ENCODE measurements around the gene CHST9.

The CHST9 gene

GRCh38 chr18:27040796-27041195 lies 144.3 kb downstream of the CHST9 start:
- Histone ChIP-seq H3K9me2 (ENCODE audit: low read depth, low read length) (no peaks in the 10 kb centered on the region), H4K20me1 (ENCODE audit: insufficient read depth, low read length) (no peaks in the 10 kb centered on the region), H3K27ac (ENCODE audit: low read depth, low read length, poor library complexity, severe bottlenecking) (no peak overlapping the region), H3K36me3 (ENCODE audit: insufficient read depth, low read length) (no peaks in the 10 kb centered on the region), H3K4me3 (ENCODE audit: low read depth, low read length, poor library complexity, severe bottlenecking) (no peak overlapping the region), H3K9ac (ENCODE audit: low read length) (no peak overlapping the region), H3K79me2 (ENCODE audit: insufficient read depth, low read length) (no peaks in the 10 kb centered on the region), H2AFZ (ENCODE audit: low read length) (peak overlapping the region; percentile 32; the same call in 1 of the 2 replicates), H3F3A (ENCODE audit: insufficient read depth, low read length) (no peaks in the 10 kb centered on the region), H3K4me2 (ENCODE audit: low read length) (no peak overlapping the region), H3K9me3 (ENCODE audit: low read length) (no peaks in the 10 kb centered on the region), H3K27me3 (ENCODE audit: insufficient read depth, low read length) (no peaks in the 10 kb centered on the region), H3K4me1 (ENCODE audit: insufficient read depth, low read length, severe bottlenecking) (peaks cover 9% of the 10 kb centered on the region)
- TF ChIP-seq EZH2 (IDR thresholded peaks at IDR 0.05; ENCODE audit: borderline replicate concordance, low read length) (no peak), CTCF (IDR thresholded peaks at IDR 0.05; ENCODE audit: low read length) (no peak)

- Histone ChIP-seq H3F3A (ENCODE audit: insufficient read depth, low read length) (no peaks in the 10 kb centered on the region), H2AFZ (ENCODE audit: low read length) (no peak overlapping the region), H3K27ac (ENCODE audit: low read depth, low read length, poor library complexity, severe bottlenecking) (no peak overlapping the region), H3K79me2 (ENCODE audit: insufficient read depth, low read length) (no peaks in the 10 kb centered on the region), H3K9me2 (ENCODE audit: low read depth, low read length) (no peaks in the 10 kb centered on the region), H3K36me3 (ENCODE audit: insufficient read depth, low read length) (no peaks in the 10 kb centered on the region), H3K4me1 (ENCODE audit: insufficient read depth, low read length, severe bottlenecking) (no peaks in the 10 kb centered on the region), H3K9ac (ENCODE audit: low read length) (no peak overlapping the region), H4K20me1 (ENCODE audit: insufficient read depth, low read length) (no peaks in the 10 kb centered on the region), H3K27me3 (ENCODE audit: insufficient read depth, low read length) (no peaks in the 10 kb centered on the region), H3K4me2 (ENCODE audit: low read length) (no peak overlapping the region), H3K4me3 (ENCODE audit: low read depth, low read length, poor library complexity, severe bottlenecking) (no peak overlapping the region), H3K9me3 (ENCODE audit: low read length) (no peaks in the 10 kb centered on the region)
- no peak for TF ChIP-seq CTCF (IDR thresholded peaks at IDR 0.05; ENCODE audit: low read length)
- TF ChIP-seq EZH2 (IDR thresholded peaks at IDR 0.05; ENCODE audit: borderline replicate concordance, low read length): no peak
Observed at GRCh38 chr18:27033722-27034121, 151.4 kb downstream of the CHST9 start.

- Histone ChIP-seq H3K9me3 (ENCODE audit: low read length) (no peaks in the 10 kb centered on the region), H3K27ac (ENCODE audit: low read depth, low read length, poor library complexity, severe bottlenecking) (no peak overlapping the region), H3F3A (ENCODE audit: insufficient read depth, low read length) (no peaks in the 10 kb centered on the region), H3K4me1 (ENCODE audit: insufficient read depth, low read length, severe bottlenecking) (no peaks in the 10 kb centered on the region), H3K9ac (ENCODE audit: low read length) (no peak overlapping the region), H3K9me2 (ENCODE audit: low read depth, low read length) (no peaks in the 10 kb centered on the region), H3K79me2 (ENCODE audit: insufficient read depth, low read length) (no peaks in the 10 kb centered on the region), H3K27me3 (ENCODE audit: insufficient read depth, low read length) (no peaks in the 10 kb centered on the region), H4K20me1 (ENCODE audit: insufficient read depth, low read length) (no peaks in the 10 kb centered on the region), H2AFZ (ENCODE audit: low read length) (no peak overlapping the region), H3K36me3 (ENCODE audit: insufficient read depth, low read length) (no peaks in the 10 kb centered on the region), H3K4me2 (ENCODE audit: low read length) (no peak overlapping the region), H3K4me3 (ENCODE audit: low read depth, low read length, poor library complexity, severe bottlenecking) (no peak overlapping the region)
- TF ChIP-seq CTCF (IDR thresholded peaks at IDR 0.05; ENCODE audit: low read length) (no peak), EZH2 (IDR thresholded peaks at IDR 0.05; ENCODE audit: borderline replicate concordance, low read length) (no peak)
Observed at GRCh38 chr18:27030421-27030820, 154.7 kb downstream of the CHST9 start.

Data from OCI-LY1 (cell line).